GM20000 (cell line): ENCODE measurements around the gene DNAJB9.

ENCODE experiments used
- DNase-seq: peaks from one replicate; pipeline ENCODE4 v3.0.0; 2012; ENCODE audit warnings: low spot score
- CTCF ChIP-seq: IDR thresholded peaks from 2 replicates; pipeline ENCODE4 v1.5.1; 2012; ENCODE audit warnings: mild to moderate bottlenecking, control low read depth; ENCODE audit errors: extremely low read depth, missing control alignments

The DNAJB9 gene

GRCh38 chr7:108569381-108570145 lies at the start of gene DNAJB9, which contains the start of gene THAP5:
Gene DNAJB9, plus strand, starts transcription at chr7:108569874. Its CDS starts 1,853 bp downstream, at chr7:108571727.
Gene THAP5, minus strand, starts transcription at chr7:108569706. Its CDS starts 137 bp downstream, at chr7:108569569.
- TF ChIP-seq CTCF, result no peak
- DNase-seq, result peak; percentile 92

- no peak for DNase-seq
- TF ChIP-seq CTCF, result no peak
Measured at GRCh38 chr7:108522780-108523179, 46.9 kb upstream of the DNAJB9 start.

GRCh38 chr7:108525327-108525984 lies 44.2 kb upstream of the DNAJB9 start:
- no peak for TF ChIP-seq CTCF
- DNase-seq, result peak; percentile 64

- DNase-seq, result peak; percentile 92
- TF ChIP-seq CTCF, result no peak
Measured at GRCh38 chr7:108525985-108526767, 43.5 kb upstream of the DNAJB9 start, which contains the start of gene PNPLA8. Gene PNPLA8, minus strand, starts transcription at chr7:108526135. Its CDS starts 10,644 bp downstream, at chr7:108515491.

- TF ChIP-seq CTCF, result no peak
- no peak for DNase-seq
Measured at GRCh38 chr7:108526768-108527017, 43.0 kb upstream of the DNAJB9 start.

- no peak for TF ChIP-seq CTCF
- DNase-seq, result no peak
Measured at GRCh38 chr7:108528183-108528712, 41.4 kb upstream of the DNAJB9 start.

- no peak for TF ChIP-seq CTCF
- no peak for DNase-seq
Measured at GRCh38 chr7:108529341-108529740, 40.3 kb upstream of the DNAJB9 start.
